Measurements from ENCODE around the gene GALR2. TPM values are rescaled to one million over a fixed set of nuclear protein-coding genes. Genes with fewer than 3 reads are reported as not detected.
A peak's percentile ranks its signal among the peaks of the same experiment; 100 is the strongest.

GALR2 gene
- total and polyA plus RNA-seq, 9 of the 15 experiments (the other 6 are each of a cell fraction or from before 2014, with no cell fraction given), result 0.34 TPM; not detected in 8

DNA sequence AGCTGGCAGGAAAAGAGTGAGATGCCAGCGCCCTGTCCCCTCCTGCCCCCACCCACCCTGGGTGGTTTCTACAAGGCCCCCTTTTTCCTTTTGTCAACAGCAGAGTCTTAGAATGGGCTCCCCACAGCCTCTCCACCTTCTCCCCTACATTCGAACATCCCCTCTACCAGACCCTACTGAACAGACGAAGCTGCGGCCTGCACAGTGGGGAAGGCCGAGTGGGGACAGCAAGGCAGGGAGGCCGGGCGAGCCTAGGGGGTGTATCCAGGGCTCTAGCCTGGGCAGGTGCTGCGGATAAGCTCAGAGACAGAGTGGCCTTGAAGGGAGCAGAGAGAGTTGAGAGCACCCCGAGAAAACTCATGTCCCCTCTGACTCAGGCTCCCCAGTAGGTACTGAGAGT lies 11.8 kb downstream of the GALR2 start:
- H3K36me3 ChIP-seq (ENCODE audit: control insufficient read depth, insufficient read depth, low read length), result peaks cover 79% of the 10 kb centered on the region; the same call in 2 of the 3 replicates
- 0 out of 2 replicates have a peak, but pooled peaks cover 5% of the 10 kb centered on the region for H4K20me1 ChIP-seq (replicated peaks; ENCODE audit: control insufficient read depth, insufficient read depth, low read length)
- TF ChIP-seq ZZZ3 (IDR thresholded peaks at IDR 0.05), result no peak
- TF ChIP-seq, protein P1, sequence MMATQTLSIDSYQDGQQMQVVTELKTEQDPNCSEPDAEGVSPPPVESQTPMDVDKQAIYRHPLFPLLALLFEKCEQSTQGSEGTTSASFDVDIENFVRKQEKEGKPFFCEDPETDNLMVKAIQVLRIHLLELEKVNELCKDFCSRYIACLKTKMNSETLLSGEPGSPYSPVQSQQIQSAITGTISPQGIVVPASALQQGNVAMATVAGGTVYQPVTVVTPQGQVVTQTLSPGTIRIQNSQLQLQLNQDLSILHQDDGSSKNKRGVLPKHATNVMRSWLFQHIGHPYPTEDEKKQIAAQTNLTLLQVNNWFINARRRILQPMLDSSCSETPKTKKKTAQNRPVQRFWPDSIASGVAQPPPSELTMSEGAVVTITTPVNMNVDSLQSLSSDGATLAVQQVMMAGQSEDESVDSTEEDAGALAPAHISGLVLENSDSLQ (IDR thresholded peaks at IDR 0.05), result no peak
- TF ChIP-seq, protein P2, sequence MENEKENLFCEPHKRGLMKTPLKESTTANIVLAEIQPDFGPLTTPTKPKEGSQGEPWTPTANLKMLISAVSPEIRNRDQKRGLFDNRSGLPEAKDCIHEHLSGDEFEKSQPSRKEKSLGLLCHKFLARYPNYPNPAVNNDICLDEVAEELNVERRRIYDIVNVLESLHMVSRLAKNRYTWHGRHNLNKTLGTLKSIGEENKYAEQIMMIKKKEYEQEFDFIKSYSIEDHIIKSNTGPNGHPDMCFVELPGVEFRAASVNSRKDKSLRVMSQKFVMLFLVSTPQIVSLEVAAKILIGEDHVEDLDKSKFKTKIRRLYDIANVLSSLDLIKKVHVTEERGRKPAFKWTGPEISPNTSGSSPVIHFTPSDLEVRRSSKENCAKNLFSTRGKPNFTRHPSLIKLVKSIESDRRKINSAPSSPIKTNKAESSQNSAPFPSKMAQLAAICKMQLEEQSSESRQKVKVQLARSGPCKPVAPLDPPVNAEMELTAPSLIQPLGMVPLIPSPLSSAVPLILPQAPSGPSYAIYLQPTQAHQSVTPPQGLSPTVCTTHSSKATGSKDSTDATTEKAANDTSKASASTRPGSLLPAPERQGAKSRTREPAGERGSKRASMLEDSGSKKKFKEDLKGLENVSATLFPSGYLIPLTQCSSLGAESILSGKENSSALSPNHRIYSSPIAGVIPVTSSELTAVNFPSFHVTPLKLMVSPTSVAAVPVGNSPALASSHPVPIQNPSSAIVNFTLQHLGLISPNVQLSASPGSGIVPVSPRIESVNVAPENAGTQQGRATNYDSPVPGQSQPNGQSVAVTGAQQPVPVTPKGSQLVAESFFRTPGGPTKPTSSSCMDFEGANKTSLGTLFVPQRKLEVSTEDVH (IDR thresholded peaks at IDR 0.05; ENCODE audit: low read depth, partially characterized antibody), result no peak
- no peak for TF ChIP-seq PHF20 (IDR thresholded peaks at IDR 0.05; ENCODE audit: partially characterized antibody)
- no peak for TF ChIP-seq SMARCA5 (IDR thresholded peaks at IDR 0.05)
- no peak for TF ChIP-seq TEAD2 (tag; IDR thresholded peaks at IDR 0.05)
- TF ChIP-seq ERF (CRISPR knock-in tag; IDR thresholded peaks at IDR 0.05), result no peak
- TF ChIP-seq ZNF134 (CRISPR knock-in tag; conservative IDR thresholded peaks at IDR 0.05), result no peak
- no peak for TF ChIP-seq KAT2B (IDR thresholded peaks at IDR 0.05; ENCODE audit: low read depth, low read length)
- TF ChIP-seq, protein P3, sequence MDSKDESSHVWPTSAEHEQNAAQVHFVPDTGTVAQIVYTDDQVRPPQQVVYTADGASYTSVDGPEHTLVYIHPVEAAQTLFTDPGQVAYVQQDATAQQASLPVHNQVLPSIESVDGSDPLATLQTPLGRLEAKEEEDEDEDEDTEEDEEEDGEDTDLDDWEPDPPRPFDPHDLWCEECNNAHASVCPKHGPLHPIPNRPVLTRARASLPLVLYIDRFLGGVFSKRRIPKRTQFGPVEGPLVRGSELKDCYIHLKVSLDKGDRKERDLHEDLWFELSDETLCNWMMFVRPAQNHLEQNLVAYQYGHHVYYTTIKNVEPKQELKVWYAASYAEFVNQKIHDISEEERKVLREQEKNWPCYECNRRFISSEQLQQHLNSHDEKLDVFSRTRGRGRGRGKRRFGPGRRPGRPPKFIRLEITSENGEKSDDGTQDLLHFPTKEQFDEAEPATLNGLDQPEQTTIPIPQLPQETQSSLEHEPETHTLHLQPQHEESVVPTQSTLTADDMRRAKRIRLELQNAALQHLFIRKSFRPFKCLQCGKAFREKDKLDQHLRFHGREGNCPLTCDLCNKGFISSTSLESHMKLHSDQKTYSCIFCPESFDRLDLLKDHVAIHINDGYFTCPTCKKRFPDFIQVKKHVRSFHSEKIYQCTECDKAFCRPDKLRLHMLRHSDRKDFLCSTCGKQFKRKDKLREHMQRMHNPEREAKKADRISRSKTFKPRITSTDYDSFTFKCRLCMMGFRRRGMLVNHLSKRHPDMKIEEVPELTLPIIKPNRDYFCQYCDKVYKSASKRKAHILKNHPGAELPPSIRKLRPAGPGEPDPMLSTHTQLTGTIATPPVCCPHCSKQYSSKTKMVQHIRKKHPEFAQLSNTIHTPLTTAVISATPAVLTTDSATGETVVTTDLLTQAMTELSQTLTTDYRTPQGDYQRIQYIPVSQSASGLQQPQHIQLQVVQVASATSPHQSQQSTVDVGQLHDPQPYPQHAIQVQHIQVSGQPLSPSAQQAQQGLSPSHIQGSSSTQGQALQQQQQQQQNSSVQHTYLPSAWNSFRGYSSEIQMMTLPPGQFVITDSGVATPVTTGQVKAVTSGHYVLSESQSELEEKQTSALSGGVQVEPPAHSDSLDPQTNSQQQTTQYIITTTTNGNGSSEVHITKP (IDR thresholded peaks at IDR 0.05; ENCODE audit: partially characterized antibody), result no peak
- TF ChIP-seq BRD4 (IDR thresholded peaks at IDR 0.05), result no peak
- TF ChIP-seq ZKSCAN1 (IDR thresholded peaks at IDR 0.05; ENCODE audit: low read depth, low read length), result no peak
- TF ChIP-seq RNF2 (IDR thresholded peaks at IDR 0.05), result no peak
- TF ChIP-seq ZNF695 (CRISPR knock-in tag; IDR thresholded peaks at IDR 0.05), result no peak
- no peak for TF ChIP-seq XRCC5 (IDR thresholded peaks at IDR 0.05; ENCODE audit: low read depth, low read length)
- TF ChIP-seq NFRKB (IDR thresholded peaks at IDR 0.05; ENCODE audit: low read depth), result no peak
- TF ChIP-seq, protein P4, sequence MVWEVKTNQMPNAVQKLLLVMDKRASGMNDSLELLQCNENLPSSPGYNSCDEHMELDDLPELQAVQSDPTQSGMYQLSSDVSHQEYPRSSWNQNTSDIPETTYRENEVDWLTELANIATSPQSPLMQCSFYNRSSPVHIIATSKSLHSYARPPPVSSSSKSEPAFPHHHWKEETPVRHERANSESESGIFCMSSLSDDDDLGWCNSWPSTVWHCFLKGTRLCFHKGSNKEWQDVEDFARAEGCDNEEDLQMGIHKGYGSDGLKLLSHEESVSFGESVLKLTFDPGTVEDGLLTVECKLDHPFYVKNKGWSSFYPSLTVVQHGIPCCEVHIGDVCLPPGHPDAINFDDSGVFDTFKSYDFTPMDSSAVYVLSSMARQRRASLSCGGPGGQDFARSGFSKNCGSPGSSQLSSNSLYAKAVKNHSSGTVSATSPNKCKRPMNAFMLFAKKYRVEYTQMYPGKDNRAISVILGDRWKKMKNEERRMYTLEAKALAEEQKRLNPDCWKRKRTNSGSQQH (CRISPR knock-in tag; IDR thresholded peaks at IDR 0.05), result no peak

More for the DNA sequence above, 11.8 kb downstream of the GALR2 start:
- no peak overlapping the region for H3K4me3 ChIP-seq
- CTCF ChIA-PET (ENCODE audit: low intra/inter-chr PET ratio), result no interaction called here
- H3K4me2 ChIP-seq (ENCODE audit: insufficient read depth, low read length), result no peak overlapping the region
- no peak for FAIRE-seq
- intact Hi-C loops (cut with micrococcal nuclease) (no loop called here), in situ Hi-C loops (cut with MboI) (no loop called here)
- no peak for ATAC-seq
- DNase-seq (ENCODE audit: extremely low read depth in 1 of 4, low spot score in 3 of 4), result no peak
- WGBS (ENCODE audit: insufficient coverage, low coverage, missing lambda C conversion rate), result 87% methylated on average over 7 of the region's 9 CpGs
- H3K79me2 ChIP-seq (ENCODE audit: control insufficient read depth, insufficient read depth, low read length), result no peaks in the 10 kb centered on the region
- peaks cover 0 to 20% of the 10 kb centered on the region in 2 experiments; a peak in 1 of 5 replicates for H3K4me1 ChIP-seq (replicated peaks in 1 of 2; ENCODE audit: control insufficient read depth in 2 of 2, insufficient read depth in 2 of 2, low read length in 2 of 2)
- POLR2A ChIA-PET, result interaction anchor here (1.2 to 1.4 kb wide), 3 partner anchors 8 to 14 kb away, joined by 4 read pairs; partner anchors contain the start of gene SRP68
- H3K27me3 ChIP-seq (ENCODE audit: control insufficient read depth in 2 of 2, insufficient read depth in 2 of 2, low read length in 2 of 2), result no peaks in the 10 kb centered on the region
- BruUV-seq (replicated peaks), result no TSS peak
- H3K9me1 ChIP-seq (ENCODE audit: control insufficient read depth, insufficient read depth, low read length), result no peaks in the 10 kb centered on the region
- no peak overlapping the region for H2AFZ ChIP-seq (ENCODE audit: low read depth, low read length)
- no peak overlapping the region for H3K27ac ChIP-seq (ENCODE audit: extremely low read depth, low read depth, low read length)
- no peaks in the 10 kb centered on the region for H3K9me3 ChIP-seq (replicated peaks; ENCODE audit: control insufficient read depth, insufficient read depth, low read depth, low read length)
- H3K9ac ChIP-seq (ENCODE audit: insufficient read depth in 1 of 2, low read depth in 2 of 2, low read length in 2 of 2), result peak overlapping the region in 1 of 2 experiments; percentile 17; a peak in 1 of 4 replicates

All from K562 (cell line).